Hematopoietic multipotent progenitor cell treated with erythropoietin and hydrocortisone succinate and interleukin-3 and kit ligand, for 8 days (in vitro differentiated cells): Measurements from ENCODE around the gene MRPL36.

Experiments used
- DNase-seq: peaks from one replicate; pipeline ENCODE4 v3.0.0-alpha.2; 2015

The MRPL36 gene

GRCh38 chr5:1795506-1795905 lies 4.1 kb downstream of the MRPL36 start:
- no peak for DNase-seq

- DNase-seq = no peak
Measured at GRCh38 chr5:1794901-1795290, 4.7 kb downstream of the MRPL36 start.

GRCh38 chr5:1793966-1794900 lies 5.4 kb downstream of the MRPL36 start:
- DNase-seq = no peak

- DNase-seq = no peak
Measured at GRCh38 chr5:1793301-1793740, 6.3 kb downstream of the MRPL36 start.

GRCh38 chr5:1792842-1793266 lies 6.8 kb downstream of the MRPL36 start:
- DNase-seq = peak; percentile 44

- no peak for DNase-seq
Measured at GRCh38 chr5:1791176-1791575, 8.5 kb downstream of the MRPL36 start.

GRCh38 chr5:1789834-1790471 lies 9.7 kb downstream of the MRPL36 start:
- DNase-seq = no peak

GRCh38 chr5:1789438-1789833 lies 10.2 kb downstream of the MRPL36 start:
- DNase-seq = peak; percentile 21

GRCh38 chr5:1788828-1789227 lies 10.8 kb downstream of the MRPL36 start:
- no peak for DNase-seq

GRCh38 chr5:1788200-1788599 lies 11.4 kb downstream of the MRPL36 start:
- no peak for DNase-seq

GRCh38 chr5:1787472-1788047 lies 12.1 kb downstream of the MRPL36 start:
- no peak for DNase-seq

GRCh38 chr5:1786621-1787471 lies 12.8 kb downstream of the MRPL36 start:
- DNase-seq = no peak

- DNase-seq = no peak
Measured at GRCh38 chr5:1785984-1786383, 13.7 kb downstream of the MRPL36 start.

GRCh38 chr5:1785062-1785461 lies 14.6 kb downstream of the MRPL36 start:
- DNase-seq = no peak

GRCh38 chr5:1784197-1785050 lies 15.2 kb downstream of the MRPL36 start:
- DNase-seq = no peak

- no peak for DNase-seq
Measured at GRCh38 chr5:1783216-1783554, 16.5 kb downstream of the MRPL36 start.

- DNase-seq = no peak
Measured at GRCh38 chr5:1782385-1783215, 17.0 kb downstream of the MRPL36 start.

- no peak for DNase-seq
Measured at GRCh38 chr5:1781726-1782384, 17.8 kb downstream of the MRPL36 start.

GRCh38 chr5:1781107-1781506 lies 18.5 kb downstream of the MRPL36 start:
- DNase-seq = no peak

GRCh38 chr5:1780614-1780930 lies 19.1 kb downstream of the MRPL36 start:
- no peak for DNase-seq
